Astrocyte (in vitro differentiated cells and primary cell): Measurements from ENCODE around the gene CTBP2. TPM values are rescaled to one million over a fixed set of nuclear protein-coding genes. Genes with fewer than 3 reads are reported as not detected.

Experiments used
- DNase-seq: peaks from one replicate; pipeline ENCODE4 v3.0.0-alpha.2; 2010; ENCODE audit warnings: low read depth
- FAIRE-seq: peaks from 2 replicates; lab custom pipeline; 2011; peaks lifted over from hg19 to GRCh38; lab: Jason Lieb, UNC
- H2AFZ ChIP-seq: 2 replicates; pipeline ENCODE4 v1.6.0; 2012; ENCODE audit warnings: low read depth, low read length, inconsistent platforms
- H3K27ac ChIP-seq: 2 replicates; pipeline ENCODE4 v1.5.1; 2011; ENCODE audit warnings: low read depth, low read length, inconsistent platforms
- H3K27me3 ChIP-seq: 2 replicates; pipeline ENCODE4 v1.6.0; 2011; ENCODE audit warnings: low read length, inconsistent platforms; ENCODE audit not compliant: insufficient read depth
- H3K36me3 ChIP-seq: 2 replicates; pipeline ENCODE4 v1.5.1; 2011; ENCODE audit warnings: low read length, inconsistent platforms; ENCODE audit not compliant: insufficient read depth
- H3K4me1 ChIP-seq: 2 replicates; pipeline ENCODE4 v1.5.1; 2011; ENCODE audit warnings: low read length, inconsistent platforms; ENCODE audit not compliant: insufficient read depth
- H3K4me2 ChIP-seq: 2 replicates; pipeline ENCODE4 v1.6.0; 2012; ENCODE audit warnings: low read length, inconsistent platforms
- H3K4me3 ChIP-seq: 2 replicates; pipeline ENCODE4 v1.5.1; 2011; ENCODE audit warnings: low read depth, mild to moderate bottlenecking, low read length, inconsistent platforms; ENCODE audit not compliant: insufficient read depth
- H3K79me2 ChIP-seq: 2 replicates; pipeline ENCODE4 v1.6.0; 2012; ENCODE audit warnings: mild to moderate bottlenecking, low read length, inconsistent platforms; ENCODE audit not compliant: insufficient read depth
- H3K9ac ChIP-seq: 2 replicates; pipeline ENCODE4 v1.6.0; 2012; ENCODE audit warnings: mild to moderate bottlenecking, low read length, inconsistent platforms
- H3K9me3 ChIP-seq: 2 replicates; pipeline ENCODE4 v1.5.1; 2012; ENCODE audit warnings: low read depth, mild to moderate bottlenecking, low read length, inconsistent platforms; ENCODE audit not compliant: insufficient read depth
- H4K20me1 ChIP-seq: 2 replicates; pipeline ENCODE4 v1.6.0; 2012; ENCODE audit warnings: low read length, inconsistent platforms; ENCODE audit not compliant: insufficient read depth
- H3K27ac Mint-ChIP-seq: one replicate; pipeline ENCODE4 v1.8.0; 2021; ENCODE audit warnings: mild to moderate bottlenecking, mixed read lengths; ENCODE audit not compliant: unreplicated experiment
- H3K27me3 Mint-ChIP-seq: one replicate; pipeline ENCODE4 v1.8.0; 2021; ENCODE audit warnings: low read depth, mixed read lengths; ENCODE audit not compliant: unreplicated experiment
- H3K36me3 Mint-ChIP-seq: one replicate; pipeline ENCODE4 v1.8.0; 2021; ENCODE audit warnings: low read depth, mixed read lengths; ENCODE audit not compliant: unreplicated experiment
- H3K4me1 Mint-ChIP-seq: one replicate; pipeline ENCODE4 v1.8.0; 2021; ENCODE audit warnings: low read depth, mixed read lengths; ENCODE audit not compliant: unreplicated experiment
- H3K4me3 Mint-ChIP-seq: one replicate; pipeline ENCODE4 v1.8.0; 2021; ENCODE audit warnings: mild to moderate bottlenecking, moderate library complexity, mixed read lengths; ENCODE audit not compliant: unreplicated experiment
- H3K9me3 Mint-ChIP-seq: one replicate; pipeline ENCODE4 v1.8.0; 2021; ENCODE audit warnings: mild to moderate bottlenecking, mixed read lengths; ENCODE audit not compliant: unreplicated experiment
- EZH2 ChIP-seq: IDR thresholded peaks from 2 replicates; pipeline ENCODE4 v1.6.1; 2012; ENCODE audit warnings: mild to moderate bottlenecking, low read length, inconsistent platforms; ENCODE audit not compliant: insufficient read depth
- total RNA-seq: library from RNA; stranded (reverse); gene quantifications from 2 replicates; pipeline ENCODE4 v1.2.1, GENCODE V29; 2021
- TF ChIP-seq, protein P1 (sequence below): IDR thresholded peaks from 2 replicates; pipeline ENCODE4 v1.5.1; 2011; ENCODE audit warnings: low read depth, mild to moderate bottlenecking, inconsistent platforms, low read length, moderate library complexity; ENCODE audit not compliant: insufficient read depth

The CTBP2 gene
- total RNA-seq, 1 donor from 2014 or later: 109 TPM

DNA sequence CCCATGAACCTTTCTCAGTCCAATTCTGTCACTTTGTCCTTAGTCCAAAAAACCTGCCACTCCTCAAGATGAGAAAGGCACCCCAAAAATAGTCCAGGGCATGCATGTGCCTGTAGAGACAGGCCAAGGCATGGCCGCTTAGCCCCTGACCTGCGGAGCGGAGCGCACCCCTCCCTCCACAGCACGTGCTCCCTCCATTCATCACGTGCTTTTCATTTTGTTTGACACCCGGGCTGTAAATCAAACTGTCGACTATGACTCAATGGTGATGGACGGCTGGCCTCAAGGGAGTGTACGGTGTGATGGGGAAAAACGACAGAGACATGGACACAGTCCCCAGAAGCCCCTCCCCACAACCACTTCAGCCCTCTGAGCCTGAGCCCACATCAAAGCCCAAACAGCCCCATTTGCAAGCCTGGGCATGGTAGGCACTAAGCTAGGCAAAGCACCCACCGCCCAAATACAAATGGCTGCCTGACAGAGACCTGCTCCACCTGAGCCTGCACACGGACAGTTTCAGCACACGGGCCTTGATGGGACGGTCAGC is 127.8 kb downstream of the CTBP2 start:
- Mint-ChIP-seq H3K9me3 (no peaks in the 10 kb centered on the region), H3K4me1 (peaks cover 64% of the 10 kb centered on the region), H3K36me3 (peaks cover 7% of the 10 kb centered on the region), H3K27ac (peak overlapping the region; percentile 12), H3K4me3 (no peak overlapping the region), H3K27me3 (no peaks in the 10 kb centered on the region)
- Histone ChIP-seq H3K36me3 (no peaks in the 10 kb centered on the region), H3K27ac (no peak overlapping the region), H3K4me1 (peaks cover 54% of the 10 kb centered on the region), H3K4me3 (no peak overlapping the region), H4K20me1 (peaks cover 71% of the 10 kb centered on the region), H3K4me2 (no peak overlapping the region), H3K9ac (no peak overlapping the region), H3K9me3 (no peaks in the 10 kb centered on the region), H3K27me3 (no peaks in the 10 kb centered on the region), H2AFZ (no peak overlapping the region), H3K79me2 (peaks cover 81% of the 10 kb centered on the region)
- TF ChIP-seq EZH2: no peak
- TF ChIP-seq, protein P1, sequence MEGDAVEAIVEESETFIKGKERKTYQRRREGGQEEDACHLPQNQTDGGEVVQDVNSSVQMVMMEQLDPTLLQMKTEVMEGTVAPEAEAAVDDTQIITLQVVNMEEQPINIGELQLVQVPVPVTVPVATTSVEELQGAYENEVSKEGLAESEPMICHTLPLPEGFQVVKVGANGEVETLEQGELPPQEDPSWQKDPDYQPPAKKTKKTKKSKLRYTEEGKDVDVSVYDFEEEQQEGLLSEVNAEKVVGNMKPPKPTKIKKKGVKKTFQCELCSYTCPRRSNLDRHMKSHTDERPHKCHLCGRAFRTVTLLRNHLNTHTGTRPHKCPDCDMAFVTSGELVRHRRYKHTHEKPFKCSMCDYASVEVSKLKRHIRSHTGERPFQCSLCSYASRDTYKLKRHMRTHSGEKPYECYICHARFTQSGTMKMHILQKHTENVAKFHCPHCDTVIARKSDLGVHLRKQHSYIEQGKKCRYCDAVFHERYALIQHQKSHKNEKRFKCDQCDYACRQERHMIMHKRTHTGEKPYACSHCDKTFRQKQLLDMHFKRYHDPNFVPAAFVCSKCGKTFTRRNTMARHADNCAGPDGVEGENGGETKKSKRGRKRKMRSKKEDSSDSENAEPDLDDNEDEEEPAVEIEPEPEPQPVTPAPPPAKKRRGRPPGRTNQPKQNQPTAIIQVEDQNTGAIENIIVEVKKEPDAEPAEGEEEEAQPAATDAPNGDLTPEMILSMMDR: no peak
- DNase-seq: no peak
- no peak for FAIRE-seq

DNA sequence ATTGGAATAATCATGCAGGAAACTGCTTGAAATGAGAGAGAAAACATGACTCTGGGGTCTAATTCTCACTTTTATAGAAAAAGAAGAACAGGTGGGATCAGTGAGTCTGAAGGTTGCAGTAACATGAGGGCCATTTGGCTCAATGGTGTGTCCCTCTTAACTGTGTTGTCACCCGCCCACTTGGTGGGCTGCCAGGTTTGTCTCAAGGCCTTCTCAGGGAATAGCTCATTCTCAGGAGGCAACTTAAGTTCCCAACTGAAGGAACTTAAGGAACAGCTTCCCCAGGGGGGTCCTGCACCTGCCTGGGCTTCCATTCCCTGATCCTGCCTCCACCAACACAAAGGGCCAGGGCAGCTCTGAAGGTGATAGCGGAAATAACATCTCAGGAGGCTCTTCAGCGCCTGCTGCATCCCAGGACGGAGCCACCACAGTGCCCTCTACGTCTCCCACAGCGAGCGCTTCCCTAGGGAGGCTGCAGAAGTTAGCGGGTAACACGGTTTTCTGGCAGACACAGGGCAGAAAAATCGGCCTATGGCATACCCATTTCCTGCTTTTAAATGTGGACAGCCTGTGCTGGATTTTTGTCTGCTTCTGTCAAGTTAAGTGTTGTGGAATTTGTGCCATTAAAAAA is 129.7 kb downstream of the CTBP2 start:
- H3K27me3 ChIP-seq: no peaks in the 10 kb centered on the region
- Mint-ChIP-seq H3K9me3 (no peaks in the 10 kb centered on the region), H3K4me1 (peaks cover 46% of the 10 kb centered on the region), H3K27ac (no peak overlapping the region), H3K4me3 (no peak overlapping the region), H3K36me3 (peaks cover 9% of the 10 kb centered on the region), H3K27me3 (no peaks in the 10 kb centered on the region)
- H3K36me3 ChIP-seq: no peaks in the 10 kb centered on the region
- no peak for FAIRE-seq
- TF ChIP-seq, protein P1: no peak
- no peak for TF ChIP-seq EZH2
- H2AFZ ChIP-seq: no peak overlapping the region
- no peaks in the 10 kb centered on the region for H3K9me3 ChIP-seq
- H3K4me2 ChIP-seq: no peak overlapping the region
- H3K9ac ChIP-seq: no peak overlapping the region
- peaks cover 76% of the 10 kb centered on the region for H3K79me2 ChIP-seq
- no peak overlapping the region for H3K27ac ChIP-seq
- peaks cover 74% of the 10 kb centered on the region for H4K20me1 ChIP-seq
- H3K4me1 ChIP-seq: peaks cover 35% of the 10 kb centered on the region
- no peak for DNase-seq
- no peak overlapping the region for H3K4me3 ChIP-seq
